Measurements from ENCODE around the gene BTBD9. TPM values are rescaled to one million over a fixed set of nuclear protein-coding genes. Genes with fewer than 3 reads are reported as not detected.

Gene BTBD9
- total and polyA plus RNA-seq, 2 donors (not counting 3 experiments of a cell fraction or from before 2014, with no cell fraction given) = 4.9 to 15.0 TPM

DNA sequence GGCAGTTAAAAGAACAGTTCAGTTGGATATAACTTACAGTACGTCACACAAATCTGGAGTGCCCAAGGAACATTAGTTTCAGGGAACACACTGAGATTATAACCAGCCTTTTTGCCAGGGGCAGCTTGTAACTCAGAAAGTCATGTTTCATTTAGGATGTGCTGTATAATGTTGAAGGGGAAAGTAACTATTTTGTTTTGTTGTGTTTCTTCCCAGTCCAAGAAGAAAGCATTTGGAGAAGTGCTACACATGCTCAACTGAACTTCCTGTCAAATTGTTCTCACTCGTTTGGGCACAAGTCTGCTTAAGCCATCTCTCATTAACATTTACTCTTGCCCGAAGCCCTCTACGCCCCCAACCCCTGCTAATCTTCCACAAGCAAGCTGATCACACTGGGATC, 157.9 kb downstream of the BTBD9 start:
- BruUV-seq (replicated peaks) = no TSS peak
- Histone ChIP-seq H3K27me3 (ENCODE audit: control insufficient read depth in 2 of 2, insufficient read depth in 2 of 2, low read length in 2 of 2) (no peaks in the 10 kb centered on the region), H3K4me1 (ENCODE audit: control insufficient read depth, extremely low read depth, insufficient read depth, low read length) (no peaks in the 10 kb centered on the region), H3K79me2 (ENCODE audit: control insufficient read depth, insufficient read depth, low read length) (no peaks in the 10 kb centered on the region), H3K9me3 (replicated peaks; ENCODE audit: control insufficient read depth, insufficient read depth, low read length) (no peaks in the 10 kb centered on the region), H3K36me3 (ENCODE audit: control insufficient read depth in 2 of 2, extremely low read depth in 1 of 2, insufficient read depth in 2 of 2, low read length in 2 of 2) (no peaks in the 10 kb centered on the region), H2AFZ (ENCODE audit: low read depth, low read length) (no peak overlapping the region), H4K20me1 (replicated peaks; ENCODE audit: control insufficient read depth, extremely low read depth, insufficient read depth, low read length) (no peaks in the 10 kb centered on the region), H3K9ac (replicated peaks; ENCODE audit: extremely low read depth, insufficient read depth, low read length) (no peak overlapping the region), H3K27ac (ENCODE audit: insufficient read depth, low read depth, low read length) (no peak overlapping the region), H3K4me3 (replicated peaks in 1 of 3; ENCODE audit: insufficient read depth in 1 of 3, low read depth in 1 of 3, low read length in 3 of 3) (no peak overlapping the region), H3K9me1 (replicated peaks; ENCODE audit: control insufficient read depth, extremely low read depth, insufficient read depth, low read length) (no peaks in the 10 kb centered on the region), H3K4me2 (ENCODE audit: insufficient read depth, low read length) (no peak overlapping the region)
- ChIA-PET CTCF (interaction anchor here (0.8 to 5.6 kb wide), 4 partner anchors 12 to 89 kb away, joined by 3 to 33 read pairs (median 4); no protein-coding TSS in a partner anchor), POLR2A (no interaction called here)
- no peak for TF ChIP-seq POLR2A (IDR thresholded peaks at IDR 0.05; ENCODE audit: low read depth, low read length)
- TF ChIP-seq JUN (IDR thresholded peaks at IDR 0.05; ENCODE audit: borderline replicate concordance, insufficient read depth, insufficient read length, low read depth) = no peak
- TF ChIP-seq, protein P1, sequence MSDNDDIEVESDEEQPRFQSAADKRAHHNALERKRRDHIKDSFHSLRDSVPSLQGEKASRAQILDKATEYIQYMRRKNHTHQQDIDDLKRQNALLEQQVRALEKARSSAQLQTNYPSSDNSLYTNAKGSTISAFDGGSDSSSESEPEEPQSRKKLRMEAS (IDR thresholded peaks at IDR 0.05; ENCODE audit: insufficient read depth, insufficient read length) = no peak
- TF ChIP-seq GATA2 (IDR thresholded peaks at IDR 0.05; ENCODE audit: insufficient read depth, insufficient read length, low read depth, low read length) = no peak
- TF ChIP-seq POLR2AphosphoS5 (IDR thresholded peaks at IDR 0.05; ENCODE audit: insufficient read depth, low read depth, low read length) = no peak
- TF ChIP-seq MYC (IDR thresholded peaks at IDR 0.05; ENCODE audit: low read depth, low read length) = no peak
- TF ChIP-seq, protein P2, sequence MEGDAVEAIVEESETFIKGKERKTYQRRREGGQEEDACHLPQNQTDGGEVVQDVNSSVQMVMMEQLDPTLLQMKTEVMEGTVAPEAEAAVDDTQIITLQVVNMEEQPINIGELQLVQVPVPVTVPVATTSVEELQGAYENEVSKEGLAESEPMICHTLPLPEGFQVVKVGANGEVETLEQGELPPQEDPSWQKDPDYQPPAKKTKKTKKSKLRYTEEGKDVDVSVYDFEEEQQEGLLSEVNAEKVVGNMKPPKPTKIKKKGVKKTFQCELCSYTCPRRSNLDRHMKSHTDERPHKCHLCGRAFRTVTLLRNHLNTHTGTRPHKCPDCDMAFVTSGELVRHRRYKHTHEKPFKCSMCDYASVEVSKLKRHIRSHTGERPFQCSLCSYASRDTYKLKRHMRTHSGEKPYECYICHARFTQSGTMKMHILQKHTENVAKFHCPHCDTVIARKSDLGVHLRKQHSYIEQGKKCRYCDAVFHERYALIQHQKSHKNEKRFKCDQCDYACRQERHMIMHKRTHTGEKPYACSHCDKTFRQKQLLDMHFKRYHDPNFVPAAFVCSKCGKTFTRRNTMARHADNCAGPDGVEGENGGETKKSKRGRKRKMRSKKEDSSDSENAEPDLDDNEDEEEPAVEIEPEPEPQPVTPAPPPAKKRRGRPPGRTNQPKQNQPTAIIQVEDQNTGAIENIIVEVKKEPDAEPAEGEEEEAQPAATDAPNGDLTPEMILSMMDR (IDR thresholded peaks at IDR 0.05; ENCODE audit: extremely low read depth in 1 of 2, insufficient read depth in 1 of 2, low read depth in 1 of 2, low read length in 2 of 2) = no peak
- TF ChIP-seq EZH2 (IDR thresholded peaks at IDR 0.05; ENCODE audit: borderline replicate concordance, low read depth, low read length, severe bottlenecking) = no peak
- no peak for TF ChIP-seq FOS (IDR thresholded peaks at IDR 0.05; ENCODE audit: borderline replicate concordance, insufficient read depth, low read length)
- DNase-seq (ENCODE audit: low read depth, low spot score) (no peak), FAIRE-seq (no peak)
- dilution Hi-C loops (cut with MboI; ENCODE audit: extremely low pct_ligation_motif_present, low sequenced_read_pairs) (no loop called here), intact Hi-C loops (cut with micrococcal nuclease) (no loop called here)

Data from endothelial cell of umbilical vein (primary cell).